IMR-90 (cell line): ENCODE data around the gene ANKFY1. TPM values are rescaled to one million over a fixed set of nuclear protein-coding genes. Genes with fewer than 3 reads are reported as not detected.

Experiments used
- ATAC-seq: fragments of 200-7000 bp; cut with Tn5 transposase; 2 replicates; pipeline ENCODE4 v1.9.1; 2020; ENCODE audit warnings: low read depth, mild to moderate bottlenecking, moderate library complexity
- BruUV-seq: library from RNA; stranded (reverse); fragments of 400-500 nt; replicated peaks from 2 replicates; lab custom pipeline; 2021; lab: Mats Ljungman, UMichigan
- CTCF ChIA-PET: fragments of 300-600 bp; formaldehyde crosslinking; extraction: SDS; loops from one replicate; lab custom pipeline; 2021; ENCODE audit warnings: antibody characterized with exemption; lab: Yijun Ruan, JAX
- POLR2A ChIA-PET: fragments of 300-600 bp; sonication (Branson Sonifier 250); formaldehyde crosslinking; loops from one replicate; lab custom pipeline; 2022; ENCODE audit warnings: antibody characterized with exemption; ENCODE audit not compliant: unreplicated experiment; lab: Charles Lee
- DNase-seq: peaks from one replicate; pipeline ENCODE4 v3.0.0; 2013
- H2AFZ ChIP-seq: replicated peaks from 2 replicates; pipeline ENCODE3; 2013; ENCODE audit warnings: low read length, mild to moderate bottlenecking; ENCODE audit not compliant: poor library complexity
- H2AK5ac ChIP-seq: 2 replicates; pipeline ENCODE4 v1.6.1; 2013; ENCODE audit warnings: low read depth, low read length, inconsistent platforms
- H2AK9ac ChIP-seq: replicated peaks from 2 replicates; pipeline ENCODE3; 2013; ENCODE audit warnings: mild to moderate bottlenecking, low read depth, low read length, moderate library complexity; ENCODE audit not compliant: poor library complexity
- H2BK120ac ChIP-seq: 2 replicates; pipeline ENCODE4 v1.6.1; 2013; ENCODE audit warnings: low read depth, low read length, inconsistent platforms
- H2BK15ac ChIP-seq: 3 replicates; pipeline ENCODE4 v1.6.1; 2013; ENCODE audit warnings: low read depth, low read length, inconsistent platforms
- H2BK20ac ChIP-seq: 2 replicates; pipeline ENCODE4 v1.6.1; 2013; ENCODE audit warnings: low read depth, mild to moderate bottlenecking, inconsistent platforms, low read length, moderate library complexity
- H2BK5ac ChIP-seq: 2 replicates; pipeline ENCODE4 v1.6.1; 2013; ENCODE audit warnings: mild to moderate bottlenecking, low read depth, low read length, inconsistent platforms; ENCODE audit not compliant: poor library complexity, severe bottlenecking
- H3K14ac ChIP-seq: replicated peaks from 2 replicates; pipeline ENCODE4 v1.6.1; 2013; ENCODE audit warnings: low read depth, low read length, inconsistent platforms
- H3K18ac ChIP-seq: 2 replicates; pipeline ENCODE4 v1.6.1; 2013; ENCODE audit warnings: low read depth, low read length, control low read depth
- H3K23ac ChIP-seq: 2 replicates; pipeline ENCODE4 v1.6.1; 2013; ENCODE audit warnings: low read depth, low read length, inconsistent platforms
- H3K27ac ChIP-seq: 2 replicates; pipeline ENCODE4 v1.5.1; 2013; ENCODE audit warnings: mild to moderate bottlenecking, control low read depth, low read length; ENCODE audit not compliant: insufficient read depth
- H3K27me3 ChIP-seq: 2 replicates; pipeline ENCODE4 v1.6.1; 2013; ENCODE audit warnings: low read length; ENCODE audit not compliant: control insufficient read depth, insufficient read depth
- H3K36me3 ChIP-seq: 2 replicates; pipeline ENCODE4 v1.6.1; 2013; ENCODE audit warnings: low read length, mixed read lengths; ENCODE audit not compliant: control insufficient read depth, insufficient read depth
- H3K4ac ChIP-seq: 2 replicates; pipeline ENCODE4 v1.6.1; 2013; ENCODE audit warnings: low read depth, low read length, inconsistent platforms
- H3K4me1 ChIP-seq: 2 replicates; pipeline ENCODE4 v1.6.1; 2013; ENCODE audit warnings: low read length, mixed read lengths; ENCODE audit not compliant: control insufficient read depth, insufficient read depth
- H3K4me2 ChIP-seq: 2 replicates; pipeline ENCODE4 v1.6.1; 2013; ENCODE audit warnings: low read depth, mild to moderate bottlenecking, control low read depth, low read length, moderate library complexity
- H3K4me3 ChIP-seq: 2 replicates; pipeline ENCODE4 v1.5.1; 2013; ENCODE audit warnings: low read depth, mild to moderate bottlenecking, control low read depth, low read length, moderate library complexity; ENCODE audit not compliant: insufficient read depth
- H3K56ac ChIP-seq: 2 replicates; pipeline ENCODE4 v1.6.1; 2013; ENCODE audit warnings: low read length, inconsistent platforms; ENCODE audit not compliant: insufficient read depth; ENCODE audit errors: extremely low read depth
- H3K79me1 ChIP-seq, 2 experiments: 2 replicates each; pipeline ENCODE4 v1.6.1; 2013; ENCODE audit warnings: low read length in 2 of 2, inconsistent platforms in 1 of 2, low read depth in 1 of 2
- H3K9ac ChIP-seq: 2 replicates; pipeline ENCODE4 v1.6.1; 2013; ENCODE audit warnings: low read depth, low read length, control low read depth
- H3K9me1 ChIP-seq: 2 replicates; pipeline ENCODE4 v1.6.1; 2013; ENCODE audit warnings: low read length, inconsistent platforms; ENCODE audit not compliant: insufficient read depth
- H3K9me3 ChIP-seq: 2 replicates; pipeline ENCODE4 v1.6.1; 2013; ENCODE audit warnings: low read length; ENCODE audit not compliant: control insufficient read depth, insufficient read depth
- H4K20me1 ChIP-seq: 2 replicates; pipeline ENCODE4 v1.6.1; 2013; ENCODE audit warnings: low read length, inconsistent platforms; ENCODE audit not compliant: insufficient read depth
- H4K5ac ChIP-seq: 2 replicates; pipeline ENCODE4 v1.6.1; 2013; ENCODE audit warnings: mild to moderate bottlenecking, low read depth, low read length, control low read depth
- H4K8ac ChIP-seq, 2 experiments: 2 replicates each; pipeline ENCODE4 v1.6.1; 2013; ENCODE audit warnings: low read depth in 2 of 2, low read length in 2 of 2, control low read depth in 1 of 2, inconsistent platforms in 1 of 2
- H4K91ac ChIP-seq: 2 replicates; pipeline ENCODE4 v1.6.1; 2013; ENCODE audit warnings: low read depth, low read length, inconsistent platforms; ENCODE audit not compliant: insufficient read depth
- BHLHE40 ChIP-seq: fragments of 150-350 bp; IDR thresholded peaks from 2 replicates; pipeline ENCODE4 v1.6.1; 2016; ENCODE audit warnings: mild to moderate bottlenecking, low read depth, low read length
- CHD1 ChIP-seq: IDR thresholded peaks from 2 replicates; pipeline ENCODE4 v1.6.1; 2012; ENCODE audit warnings: low read depth, low read length, improper control_type of control experiment
- CTCF ChIP-seq: conservative IDR thresholded peaks from 2 replicates; pipeline ENCODE4 v1.5.1; 2012; ENCODE audit warnings: mild to moderate bottlenecking, low read depth, low read length, improper control_type of control experiment
- FOS ChIP-seq: fragments of 150-350 bp; IDR thresholded peaks from 2 replicates; pipeline ENCODE4 v1.6.1; 2016; ENCODE audit warnings: low read depth, low read length
- MAFK ChIP-seq: IDR thresholded peaks from 2 replicates; pipeline ENCODE4 v1.6.1; 2012; ENCODE audit warnings: low read depth, low read length, improper control_type of control experiment
- MAZ ChIP-seq: IDR thresholded peaks from 2 replicates; pipeline ENCODE4 v1.6.1; 2012; ENCODE audit warnings: low read depth, mild to moderate bottlenecking, low read length, improper control_type of control experiment, moderate library complexity, borderline replicate concordance
- MXI1 ChIP-seq: IDR thresholded peaks from 2 replicates; pipeline ENCODE4 v1.6.1; 2012; ENCODE audit warnings: low read depth, mild to moderate bottlenecking, low read length, moderate library complexity, borderline replicate concordance
- NFE2L2 ChIP-seq: fragments of 150-350 bp; IDR thresholded peaks from 2 replicates; pipeline ENCODE4 v1.6.1; 2016; ENCODE audit warnings: low read depth, mild to moderate bottlenecking, low read length
- POLR2A ChIP-seq: IDR thresholded peaks from 2 replicates; pipeline ENCODE4 v1.6.1; 2012; ENCODE audit warnings: mild to moderate bottlenecking, low read depth, low read length
- RAD21 ChIP-seq: IDR thresholded peaks from 2 replicates; pipeline ENCODE4 v1.6.1; 2012; ENCODE audit warnings: low read length, improper control_type of control experiment
- RFX5 ChIP-seq: IDR thresholded peaks from 2 replicates; pipeline ENCODE4 v1.8.0; 2012; ENCODE audit warnings: low read depth, mild to moderate bottlenecking, low read length, moderate library complexity
- USF2 ChIP-seq: fragments of 150-350 bp; IDR thresholded peaks from 2 replicates; pipeline ENCODE4 v1.6.1; 2017; ENCODE audit warnings: mild to moderate bottlenecking, antibody characterized with exemption, low read length, low read depth
- WGBS, 2 experiments: methylation state at CpG; one replicate each; pipeline versions ENCODE4 v1.1.5 to v1.1.7; 2013; ENCODE audit warnings: missing lambda C conversion rate in 2 of 2; ENCODE audit not compliant: insufficient read length in 1 of 2; ENCODE audit errors: extremely low coverage in 2 of 2; 5-methylcytosine and 5-hydroxymethylcytosine counted together
- dilution Hi-C: fragments of 300-500 bp; cut with HindIII; formaldehyde crosslinking; loops from one replicate; pipeline ENCODE4 v1.14.3; 2018; ENCODE audit warnings: low sequenced_read_pairs; ENCODE audit not compliant: unreplicated experiment
- in situ Hi-C: fragments of 300-500 bp; cut with MboI; formaldehyde crosslinking; loops from 3 replicates; pipeline ENCODE4 v1.14.3; 2019; ENCODE audit warnings: low sequenced_read_pairs, inconsistent platforms, mixed read lengths
- intact Hi-C: fragments of 100-400 bp; cut with micrococcal nuclease; formaldehyde crosslinking; loops from 2 replicates; pipeline ENCODE4 v1.10.0; 2022
- polyA plus RNA-seq, 3 experiments: library from polyadenylated mRNA; depleted of rRNA; stranded (reverse); fragments of >200 nt; gene quantifications; 2 replicates each; pipeline ENCODE4 v1.2.3, GENCODE V29; 2012; ENCODE audit warnings: low replicate concordance in 1 of 3
- total RNA-seq: library from RNA; depleted of rRNA; stranded (reverse); fragments of >200 nt; gene quantifications from 2 replicates; pipeline ENCODE4 v1.2.3, GENCODE V29; 2012

ANKFY1 gene
- total and polyA plus RNA-seq, 2 of the 4 experiments (the other 2 are of a cell fraction): 32.3 to 48.9 TPM

GRCh38 chr17:4220655-4221054 is 43.1 kb downstream of the ANKFY1 start:
- no peak overlapping the region for H4K91ac ChIP-seq

More at GRCh38 chr17:4220655-4221054, 43.1 kb downstream of the ANKFY1 start:
- no peak for TF ChIP-seq BHLHE40
- TF ChIP-seq MAFK: no peak
- TF ChIP-seq MXI1: no peak
- no peak for TF ChIP-seq FOS
- no peak for TF ChIP-seq USF2
- TF ChIP-seq RAD21: no peak
- TF ChIP-seq RFX5: no peak
- no peak for TF ChIP-seq CHD1
- no peak for TF ChIP-seq MAZ
- TF ChIP-seq NFE2L2: no peak
- TF ChIP-seq CTCF: no peak
- no peak for TF ChIP-seq POLR2A
- H3K23ac ChIP-seq: no peak overlapping the region
- H2AK5ac ChIP-seq: no peak overlapping the region
- no peak overlapping the region for H4K8ac ChIP-seq
- H3K36me3 ChIP-seq: peaks cover 11% of the 10 kb centered on the region
- no peaks in the 10 kb centered on the region for H4K20me1 ChIP-seq
- ChIA-PET CTCF (no interaction called here), POLR2A (no interaction called here)
- no peak overlapping the region for H3K9ac ChIP-seq
- H3K4me2 ChIP-seq: no peak overlapping the region
- H3K14ac ChIP-seq: no peak overlapping the region
- H3K27ac ChIP-seq: no peak overlapping the region
- peaks cover 2% of the 10 kb centered on the region; the same call in 1 of the 2 replicates for H3K4me1 ChIP-seq
- H3K9me1 ChIP-seq: 0 out of 2 replicates have a peak, but pooled peaks cover 5% of the 10 kb centered on the region
- H3K9me3 ChIP-seq: no peaks in the 10 kb centered on the region
- H3K56ac ChIP-seq: no peak overlapping the region
- H2BK5ac ChIP-seq: no peak overlapping the region
- DNase-seq (peak; percentile 11), ATAC-seq (peak; percentile 42; the same call in 1 of the 2 replicates)
- no CpG with 5 or more reads among the region's 7 CpGs for WGBS, 2 experiments
- H2BK120ac ChIP-seq: no peak overlapping the region
- dilution Hi-C loops: no loop called here
- in situ Hi-C loops: no loop called here
- intact Hi-C loops: no loop called here
- no peak overlapping the region for H3K4me3 ChIP-seq
- no peaks in the 10 kb centered on the region for H3K27me3 ChIP-seq
- H2BK15ac ChIP-seq: no peak overlapping the region
- H3K79me1 ChIP-seq: peaks cover 5 to 23% of the 10 kb centered on the region in 2 experiments; a peak in 3 of 4 replicates
- H3K4ac ChIP-seq: no peak overlapping the region
- BruUV-seq: no TSS peak
- H2AFZ ChIP-seq: no peak overlapping the region
- no peak overlapping the region for H3K18ac ChIP-seq
- no peak overlapping the region for H2AK9ac ChIP-seq
- H4K5ac ChIP-seq: no peak overlapping the region
- no peak overlapping the region for H2BK20ac ChIP-seq
